CD4-positive, alpha-beta memory T cell (primary cell): Measurements from ENCODE around the gene ENPP3. TPM values are rescaled to one million over a fixed set of nuclear protein-coding genes. Genes with fewer than 3 reads are reported as not detected.
A peak's percentile ranks its signal among the peaks of the same experiment; 100 is the strongest.

ENCODE experiments used
- CTCF ChIA-PET: fragments of 350-600 bp; sonication (Branson Sonifier 250); formaldehyde crosslinking; loops from one replicate; lab custom pipeline; 2021; ENCODE audit warnings: inconsistent platforms; ENCODE audit not compliant: partially characterized antibody; lab: Charles Lee
- POLR2A ChIA-PET: fragments of 350-600 bp; sonication (Branson Sonifier 250); formaldehyde crosslinking; loops from one replicate; lab custom pipeline; 2021; ENCODE audit not compliant: partially characterized antibody; lab: Charles Lee
- DNase-seq, 5 donors: peaks; one replicate each; pipeline versions ENCODE4 v3.0.0 to v3.0.0-alpha.2; 2020 to 2022; ENCODE audit warnings: mixed read lengths in 1 of 5
- H3K27ac ChIP-seq: one replicate; pipeline ENCODE4 v1.7.0; 2013; ENCODE audit warnings: low read depth, low read length
- H3K27me3 ChIP-seq: 2 replicates; pipeline ENCODE4 v1.7.0; 2013; ENCODE audit warnings: mild to moderate bottlenecking, low read length, moderate library complexity; ENCODE audit not compliant: insufficient read depth
- H3K36me3 ChIP-seq: 2 replicates; pipeline ENCODE4 v1.7.0; 2013; ENCODE audit warnings: mild to moderate bottlenecking, low read length, moderate library complexity; ENCODE audit not compliant: insufficient read depth
- H3K4me1 ChIP-seq: 2 replicates; pipeline ENCODE4 v1.7.0; 2013; ENCODE audit warnings: mild to moderate bottlenecking, low read length, moderate library complexity; ENCODE audit not compliant: insufficient read depth
- H3K4me3 ChIP-seq, 2 donors: one replicate each; pipeline ENCODE4 v1.7.0; 2013; ENCODE audit warnings: low read length in 2 of 2, mild to moderate bottlenecking in 1 of 2
- H3K9me3 ChIP-seq, 2 donors: one replicate each; pipeline ENCODE4 v1.7.0; 2013; ENCODE audit warnings: low read length in 2 of 2, control low read depth in 1 of 2; ENCODE audit not compliant: control insufficient read depth in 1 of 2
- H3K27ac Mint-ChIP-seq, 7 donors: one replicate each; pipeline ENCODE4 v1.8.0; 2020 to 2021; ENCODE audit warnings: mixed read lengths in 7 of 7, mild to moderate bottlenecking in 6 of 7, inconsistent platforms in 3 of 7, moderate library complexity in 3 of 7
- H3K27me3 Mint-ChIP-seq, 2 donors: one replicate each; pipeline ENCODE4 v1.8.0; 2020 to 2021; ENCODE audit warnings: mixed read lengths in 2 of 2
- H3K36me3 Mint-ChIP-seq, 2 donors: one replicate each; pipeline ENCODE4 v1.8.0; 2020 to 2021; ENCODE audit warnings: mixed read lengths in 2 of 2, inconsistent platforms in 1 of 2, mild to moderate bottlenecking in 1 of 2
- H3K4me1 Mint-ChIP-seq, 4 donors: one replicate each; pipeline ENCODE4 v1.8.0; 2020 to 2021; ENCODE audit warnings: mixed read lengths in 4 of 4, mild to moderate bottlenecking in 1 of 4
- H3K4me3 Mint-ChIP-seq, 8 donors: one replicate each; pipeline ENCODE4 v1.8.0; 2020 to 2021; ENCODE audit warnings: mixed read lengths in 8 of 8, mild to moderate bottlenecking in 7 of 8, moderate library complexity in 6 of 8, inconsistent platforms in 3 of 8
- H3K9me3 Mint-ChIP-seq, 8 donors: one replicate each; pipeline ENCODE4 v1.8.0; 2020 to 2021; ENCODE audit warnings: mixed read lengths in 8 of 8, mild to moderate bottlenecking in 5 of 8, inconsistent platforms in 3 of 8, moderate library complexity in 1 of 8
- intact Hi-C: fragments of 100-400 bp; cut with micrococcal nuclease; formaldehyde crosslinking; loops from one replicate; pipeline ENCODE4 v1.15.1; 2023
- polyA plus RNA-seq, 2 donors: library from polyadenylated mRNA; unstranded; fragments of 300-500 nt; fragmentation: Illumina TruSeq; gene quantifications; one replicate each; pipeline ENCODE4 v1.2.3, GENCODE V29; 2021
- total RNA-seq, 2 experiments: library from RNA; stranded (reverse); gene quantifications; one replicate each; pipeline ENCODE4 v1.2.3, GENCODE V29; 2021

Gene ENPP3
- total and polyA plus RNA-seq, 4 experiments from 2014 or later = 0.15 to 0.79 (median 0.28) TPM

- H3K27me3 Mint-ChIP-seq = peaks cover 11 to 14% of the 10 kb centered on the region in 2 donors
- no peak overlapping the region for H3K4me3 Mint-ChIP-seq
These were observed 133.7 kb downstream of the ENPP3 start for GRCh38 chr6:131770776-131771175.

GRCh38 chr6:131773284-131773950, 136.3 kb downstream of the ENPP3 start:
- no peaks in the 10 kb centered on the region for H3K36me3 Mint-ChIP-seq
- POLR2A ChIA-PET = no interaction called here
- CTCF ChIA-PET = no interaction called here

More at GRCh38 chr6:131770776-131771175, 133.7 kb downstream of the ENPP3 start:
- H3K9me3 Mint-ChIP-seq = no peaks in the 10 kb centered on the region
- POLR2A ChIA-PET = no interaction called here
- no peaks in the 10 kb centered on the region for H3K4me1 ChIP-seq
- H3K9me3 ChIP-seq = no peaks in the 10 kb centered on the region
- intact Hi-C loops = no loop called here
- H3K36me3 ChIP-seq = no peaks in the 10 kb centered on the region
- no peak for DNase-seq
- no peaks in the 10 kb centered on the region for H3K36me3 Mint-ChIP-seq
- peak overlapping the region in 2 of 7 donors; percentile 24 to 33 for H3K27ac Mint-ChIP-seq
- CTCF ChIA-PET = no interaction called here
- H3K4me1 Mint-ChIP-seq = no peaks in the 10 kb centered on the region
- no peaks in the 10 kb centered on the region for H3K27me3 ChIP-seq
- H3K27ac ChIP-seq = no peak overlapping the region
- no peak overlapping the region for H3K4me3 ChIP-seq

GRCh38 chr6:131775886-131776285, 138.8 kb downstream of the ENPP3 start:
- intact Hi-C loops = no loop called here
- H3K4me1 Mint-ChIP-seq = no peaks in the 10 kb centered on the region
- H3K36me3 Mint-ChIP-seq = no peaks in the 10 kb centered on the region
- H3K27ac Mint-ChIP-seq = no peak overlapping the region
- H3K9me3 Mint-ChIP-seq = no peaks in the 10 kb centered on the region
- ChIA-PET POLR2A (no interaction called here), CTCF (no interaction called here)
- DNase-seq = no peak
- H3K9me3 ChIP-seq = no peaks in the 10 kb centered on the region
- H3K4me1 ChIP-seq = no peaks in the 10 kb centered on the region
- H3K4me3 Mint-ChIP-seq = no peak overlapping the region
- H3K27ac ChIP-seq = no peak overlapping the region
- H3K27me3 ChIP-seq = no peaks in the 10 kb centered on the region
- H3K4me3 ChIP-seq = no peak overlapping the region
- peaks cover 5 to 11% of the 10 kb centered on the region in 2 donors for H3K27me3 Mint-ChIP-seq
- no peaks in the 10 kb centered on the region for H3K36me3 ChIP-seq

More at GRCh38 chr6:131773284-131773950, 136.3 kb downstream of the ENPP3 start:
- no peaks in the 10 kb centered on the region for H3K4me1 ChIP-seq
- DNase-seq = no peak
- Mint-ChIP-seq H3K27me3 (peaks cover 5 to 14% of the 10 kb centered on the region in 2 donors), H3K4me3 (no peak overlapping the region), H3K9me3 (no peaks in the 10 kb centered on the region), H3K27ac (no peak overlapping the region), H3K4me1 (no peaks in the 10 kb centered on the region)
- H3K36me3 ChIP-seq = no peaks in the 10 kb centered on the region
- no peaks in the 10 kb centered on the region for H3K9me3 ChIP-seq
- intact Hi-C loops = no loop called here
- no peak overlapping the region for H3K4me3 ChIP-seq
- H3K27ac ChIP-seq = no peak overlapping the region
- no peaks in the 10 kb centered on the region for H3K27me3 ChIP-seq

GRCh38 chr6:131776985-131777384, 139.9 kb downstream of the ENPP3 start:
- Histone ChIP-seq H3K27ac (no peak overlapping the region), H3K4me3 (no peak overlapping the region), H3K9me3 (no peaks in the 10 kb centered on the region), H3K4me1 (no peaks in the 10 kb centered on the region), H3K27me3 (no peaks in the 10 kb centered on the region), H3K36me3 (no peaks in the 10 kb centered on the region)
- H3K4me3 Mint-ChIP-seq = no peak overlapping the region
- no peak for DNase-seq
- H3K27ac Mint-ChIP-seq = no peak overlapping the region
- H3K4me1 Mint-ChIP-seq = no peaks in the 10 kb centered on the region
- intact Hi-C loops = no loop called here
- POLR2A ChIA-PET = no interaction called here
- H3K36me3 Mint-ChIP-seq = no peaks in the 10 kb centered on the region
- peaks cover 5 to 11% of the 10 kb centered on the region in 2 donors for H3K27me3 Mint-ChIP-seq
- no peaks in the 10 kb centered on the region for H3K9me3 Mint-ChIP-seq
- CTCF ChIA-PET = no interaction called here

- H3K36me3 Mint-ChIP-seq = no peaks in the 10 kb centered on the region
- ChIA-PET CTCF (no interaction called here), POLR2A (no interaction called here)
These were observed 141.1 kb downstream of the ENPP3 start for GRCh38 chr6:131778169-131778568.

GRCh38 chr6:131779304-131779703, 142.2 kb downstream of the ENPP3 start:
- Mint-ChIP-seq H3K9me3 (no peaks in the 10 kb centered on the region), H3K4me3 (no peak overlapping the region), H3K27me3 (peaks cover 5 to 14% of the 10 kb centered on the region in 2 donors), H3K27ac (no peak overlapping the region), H3K36me3 (no peaks in the 10 kb centered on the region), H3K4me1 (no peaks in the 10 kb centered on the region)
- no peak for DNase-seq
- H3K4me3 ChIP-seq = no peak overlapping the region
- ChIA-PET POLR2A (no interaction called here), CTCF (interaction anchor here (1.2 kb wide), 1 partner anchor 131 kb away, joined by 3 read pairs; no protein-coding TSS in a partner anchor)
- no peaks in the 10 kb centered on the region for H3K36me3 ChIP-seq
- no peaks in the 10 kb centered on the region for H3K27me3 ChIP-seq
- intact Hi-C loops = no loop called here
- H3K27ac ChIP-seq = no peak overlapping the region
- H3K4me1 ChIP-seq = no peaks in the 10 kb centered on the region
- H3K9me3 ChIP-seq = no peaks in the 10 kb centered on the region

More at GRCh38 chr6:131778169-131778568, 141.1 kb downstream of the ENPP3 start:
- Histone ChIP-seq H3K27ac (no peak overlapping the region), H3K27me3 (no peaks in the 10 kb centered on the region), H3K36me3 (no peaks in the 10 kb centered on the region), H3K4me1 (no peaks in the 10 kb centered on the region), H3K4me3 (no peak overlapping the region), H3K9me3 (no peaks in the 10 kb centered on the region)
- no peak for DNase-seq
- Mint-ChIP-seq H3K4me1 (no peaks in the 10 kb centered on the region), H3K9me3 (no peaks in the 10 kb centered on the region), H3K27ac (no peak overlapping the region), H3K27me3 (peaks cover 5 to 11% of the 10 kb centered on the region in 2 donors), H3K4me3 (no peak overlapping the region)
- intact Hi-C loops = no loop called here

GRCh38 chr6:131780600-131780999, 143.5 kb downstream of the ENPP3 start:
- Mint-ChIP-seq H3K27ac (no peak overlapping the region), H3K4me3 (no peak overlapping the region), H3K36me3 (no peaks in the 10 kb centered on the region), H3K4me1 (no peaks in the 10 kb centered on the region), H3K27me3 (peaks cover 2 to 12% of the 10 kb centered on the region in 2 donors), H3K9me3 (no peaks in the 10 kb centered on the region)
- no peaks in the 10 kb centered on the region for H3K4me1 ChIP-seq
- no peak overlapping the region for H3K27ac ChIP-seq
- H3K27me3 ChIP-seq = no peaks in the 10 kb centered on the region
- intact Hi-C loops = no loop called here
- H3K9me3 ChIP-seq = no peaks in the 10 kb centered on the region
- ChIA-PET POLR2A (no interaction called here), CTCF (no interaction called here)
- no peaks in the 10 kb centered on the region for H3K36me3 ChIP-seq
- H3K4me3 ChIP-seq = no peak overlapping the region
- no peak for DNase-seq
